ENCODE measurements around the gene PINK1. TPM values are rescaled to one million over a fixed set of nuclear protein-coding genes. Genes with fewer than 3 reads are reported as not detected.

The PINK1 gene
- total and polyA plus RNA-seq, 2 of the 13 experiments (the other 11 are each of a cell fraction or from before 2014, with no cell fraction given) = 15.3 to 16.1 TPM

DNA sequence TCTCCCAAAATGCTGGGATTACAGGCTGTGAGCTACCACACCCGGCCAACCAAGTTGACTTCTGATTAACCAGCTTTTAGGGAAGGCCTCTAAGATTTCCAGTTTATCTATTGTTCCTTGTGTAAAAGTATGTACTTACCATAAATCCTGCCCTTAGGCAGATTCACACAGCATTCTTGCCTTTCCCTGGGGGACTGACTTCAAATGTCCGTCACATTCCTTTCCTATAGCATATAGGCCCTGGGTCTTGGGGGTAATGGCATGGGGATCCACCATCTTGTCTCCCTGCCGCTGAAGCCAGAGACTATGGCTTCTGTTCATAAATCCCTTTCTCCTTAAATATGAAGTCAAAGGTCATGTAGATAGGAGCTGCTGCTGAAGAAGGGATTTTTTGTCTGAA lies 872 bp upstream of the PINK1 start:
- CTCF ChIA-PET (ENCODE audit: low intra/inter-chr PET ratio, low total read pairs) = interaction anchor here (2.9 to 3.1 kb wide), 2 partner anchors 57 to 110 kb away, joined by 13 to 23 read pairs; no protein-coding TSS in a partner anchor
- Histone ChIP-seq H3K9me3 (ENCODE audit: low read length) (no peaks in the 10 kb centered on the region), H3K4me2 (ENCODE audit: low read depth, low read length) (peak overlapping the region; percentile 96), H3K27me3 (ENCODE audit: control insufficient read depth in 1 of 2, insufficient read depth in 2 of 2, low read length in 2 of 2) (no peaks in the 10 kb centered on the region), H3K79me2 (ENCODE audit: insufficient read depth, low read length) (no peaks in the 10 kb centered on the region), H3K4me3 (replicated peaks in 1 of 3; ENCODE audit: insufficient read depth in 1 of 3, low read depth in 2 of 3, low read length in 3 of 3) (no peak overlapping the region), H3K36me3 (replicated peaks in 1 of 2; ENCODE audit: control insufficient read depth in 1 of 2, insufficient read depth in 2 of 2, low read length in 2 of 2) (no peaks in the 10 kb centered on the region), H4K20me1 (ENCODE audit: insufficient read depth, low read length) (no peaks in the 10 kb centered on the region), H2AFZ (ENCODE audit: low read length) (no peak overlapping the region), H3K4me1 (ENCODE audit: insufficient read depth, low read length) (peaks cover 22% of the 10 kb centered on the region), H3K27ac (ENCODE audit: extremely low read length, insufficient read depth, low read length) (no peak overlapping the region), H3K9ac (ENCODE audit: insufficient read depth, low read depth, low read length) (no peak overlapping the region; the same call in 1 of the 2 replicates)
- FAIRE-seq (no peak), ATAC-seq (no peak), DNase-seq (ENCODE audit: low spot score) (no peak)
- intact Hi-C loops (cut with micrococcal nuclease; ENCODE audit: unreplicated experiment) = loop anchor here (2.0 kb wide), 1 partner anchor 58 kb away; no protein-coding TSS in a partner anchor
- BruUV-seq (replicated peaks) = no TSS peak
- TF ChIP-seq AKAP8 (CRISPR knock-in tag; IDR thresholded peaks at IDR 0.05) = no peak
- 83% methylated on average over 3 of the region's 3 CpGs for WGBS (ENCODE audit: low lambda C conversion rate)
- in situ Hi-C loops (cut with HindIII; ENCODE audit: extremely low pct_ligation_motif_present, low pct_unique_long_range_greater_than_20kb) = no loop called here
- POLR2A ChIA-PET = interaction anchor here (0.8 to 3.5 kb wide), 8 partner anchors 20 to 152 kb away, joined by 3 to 45 read pairs (median 15); partner anchors contain the start of genes CDA, DDOST, FAM43B and MUL1

DNA sequence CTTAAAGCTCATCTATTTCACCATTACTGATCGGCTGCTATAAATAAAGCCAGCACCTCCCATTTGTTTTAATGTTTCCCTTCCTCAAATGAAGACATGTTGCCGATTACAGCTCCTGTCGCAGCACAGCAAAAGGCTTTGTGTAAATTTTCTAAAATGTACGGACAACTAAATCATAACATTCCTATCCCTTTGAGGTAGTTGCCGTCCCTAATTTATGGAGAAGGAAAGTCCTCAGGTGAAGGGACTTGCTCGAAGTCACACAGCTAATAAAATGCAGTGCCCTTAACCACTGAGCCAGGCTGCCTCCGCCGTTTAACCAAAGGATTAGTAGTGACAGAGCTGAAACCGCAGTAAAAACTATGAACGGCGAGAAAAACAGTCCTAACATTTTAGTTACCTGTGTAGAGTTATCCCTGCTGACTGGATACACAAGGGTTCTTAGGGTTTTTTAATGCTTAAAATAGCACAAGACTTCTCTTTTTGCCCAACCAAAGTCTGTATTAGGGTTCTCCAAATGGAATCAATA lies 871 bp downstream of the PINK1 start:
- H2AFZ ChIP-seq (ENCODE audit: low read length) = peak overlapping the region; percentile 64
- intact Hi-C loops (cut with micrococcal nuclease; ENCODE audit: unreplicated experiment) = no loop called here
- H4K20me1 ChIP-seq (ENCODE audit: insufficient read depth, low read length) = no peaks in the 10 kb centered on the region
- BruUV-seq (replicated peaks) = TSS peak; percentile 80
- 1% methylated on average over 11 of the region's 11 CpGs for WGBS (ENCODE audit: low lambda C conversion rate)
- TF ChIP-seq, protein P1, sequence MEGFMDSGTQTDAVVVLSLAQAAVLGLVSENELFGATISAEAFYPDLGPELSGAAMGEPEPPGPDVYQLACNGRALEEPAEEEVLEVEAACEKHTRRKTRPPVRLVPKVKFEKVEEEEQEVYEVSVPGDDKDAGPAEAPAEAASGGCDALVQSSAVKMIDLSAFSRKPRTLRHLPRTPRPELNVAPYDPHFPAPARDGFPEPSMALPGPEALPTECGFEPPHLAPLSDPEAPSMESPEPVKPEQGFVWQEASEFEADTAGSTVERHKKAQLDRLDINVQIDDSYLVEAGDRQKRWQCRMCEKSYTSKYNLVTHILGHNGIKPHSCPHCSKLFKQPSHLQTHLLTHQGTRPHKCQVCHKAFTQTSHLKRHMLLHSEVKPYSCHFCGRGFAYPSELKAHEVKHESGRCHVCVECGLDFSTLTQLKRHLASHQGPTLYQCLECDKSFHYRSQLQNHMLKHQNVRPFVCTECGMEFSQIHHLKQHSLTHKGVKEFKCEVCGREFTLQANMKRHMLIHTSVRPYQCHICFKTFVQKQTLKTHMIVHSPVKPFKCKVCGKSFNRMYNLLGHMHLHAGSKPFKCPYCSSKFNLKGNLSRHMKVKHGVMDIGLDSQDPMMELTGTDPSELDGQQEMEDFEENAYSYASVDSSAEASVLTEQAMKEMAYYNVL (CRISPR knock-in tag; IDR thresholded peaks at IDR 0.05; ENCODE audit: borderline replicate concordance) = no peak
- TF ChIP-seq LCORL (IDR thresholded peaks at IDR 0.05) = no peak
- TF ChIP-seq LCORL (CRISPR knock-in tag; IDR thresholded peaks at IDR 0.05) = 0 out of 2 replicates have a peak, but pooled peaks have one; percentile 26
- TF ChIP-seq KDM5A (IDR thresholded peaks at IDR 0.05; ENCODE audit: borderline replicate concordance, low read length) = peak; percentile 37; the same call in 1 of the 2 replicates
- 0 out of 2 replicates have a peak, but pooled peaks have one; percentile 9 for TF ChIP-seq ZC3H13 (CRISPR knock-in tag; IDR thresholded peaks at IDR 0.05)
- no peak for TF ChIP-seq ZSCAN12 (CRISPR knock-in tag; IDR thresholded peaks at IDR 0.05)
- 0 out of 2 replicates have a peak, but pooled peaks have one; percentile 30 for TF ChIP-seq IRX3 (CRISPR knock-in tag; IDR thresholded peaks at IDR 0.05; ENCODE audit: borderline replicate concordance, low read depth)
- TF ChIP-seq, protein P2, sequence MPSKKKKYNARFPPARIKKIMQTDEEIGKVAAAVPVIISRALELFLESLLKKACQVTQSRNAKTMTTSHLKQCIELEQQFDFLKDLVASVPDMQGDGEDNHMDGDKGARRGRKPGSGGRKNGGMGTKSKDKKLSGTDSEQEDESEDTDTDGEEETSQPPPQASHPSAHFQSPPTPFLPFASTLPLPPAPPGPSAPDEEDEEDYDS (CRISPR knock-in tag; IDR thresholded peaks at IDR 0.05) = 0 out of 2 replicates have a peak, but pooled peaks have one; percentile 6
- 0 out of 2 replicates have a peak, but pooled peaks have one; percentile 0 for TF ChIP-seq TAF1 (CRISPR knock-in tag; IDR thresholded peaks at IDR 0.05)
- peak in 1 of 2 experiments; percentile 71; a peak in 1 of 4 replicates for TF ChIP-seq EP300 (IDR thresholded peaks at IDR 0.05; ENCODE audit: low read depth in 2 of 2, low read length in 2 of 2)
- TF ChIP-seq EP300 (CRISPR knock-in tag; IDR thresholded peaks at IDR 0.05; ENCODE audit: borderline replicate concordance) = no peak
- TF ChIP-seq ZNF44 (CRISPR knock-in tag; IDR thresholded peaks at IDR 0.05) = no peak
- H3K27ac ChIP-seq (ENCODE audit: extremely low read length, insufficient read depth, low read length) = peak overlapping the region; percentile 75
- ATAC-seq = peak; percentile 17
- peaks cover 22% of the 10 kb centered on the region for H3K4me1 ChIP-seq (ENCODE audit: insufficient read depth, low read length)
- DNase-seq (ENCODE audit: low spot score) = no peak
- peak overlapping the region; percentile 96 for H3K4me2 ChIP-seq (ENCODE audit: low read depth, low read length)
- H3K36me3 ChIP-seq (replicated peaks in 1 of 2; ENCODE audit: control insufficient read depth in 1 of 2, insufficient read depth in 2 of 2, low read length in 2 of 2) = peaks cover 0 to 3% of the 10 kb centered on the region in 2 experiments; a peak in 1 of 5 replicates
- in situ Hi-C loops (cut with HindIII; ENCODE audit: extremely low pct_ligation_motif_present, low pct_unique_long_range_greater_than_20kb) = no loop called here
- H3K79me2 ChIP-seq (ENCODE audit: insufficient read depth, low read length) = no peaks in the 10 kb centered on the region
- peak overlapping the region; percentile 74 to 90 (median 77) for H3K4me3 ChIP-seq (replicated peaks in 1 of 3; ENCODE audit: insufficient read depth in 1 of 3, low read depth in 2 of 3, low read length in 3 of 3)
- CTCF ChIA-PET (ENCODE audit: low intra/inter-chr PET ratio, low total read pairs) = interaction anchor here (2.9 to 3.1 kb wide), 2 partner anchors 59 to 112 kb away, joined by 13 to 23 read pairs; no protein-coding TSS in a partner anchor
- H3K9me3 ChIP-seq (ENCODE audit: low read length) = no peaks in the 10 kb centered on the region
- no peak for FAIRE-seq
- POLR2A ChIA-PET = interaction anchor here (0.6 to 3.5 kb wide), 13 partner anchors 12 to 154 kb away, joined by 3 to 45 read pairs (median 4); partner anchors contain the start of genes CAMK2N1, CDA, DDOST and FAM43B
- H3K27me3 ChIP-seq (ENCODE audit: control insufficient read depth in 1 of 2, insufficient read depth in 2 of 2, low read length in 2 of 2) = no peaks in the 10 kb centered on the region
- peak overlapping the region; percentile 85 for H3K9ac ChIP-seq (ENCODE audit: insufficient read depth, low read depth, low read length)

Measured in HepG2 (cell line).